OCI-LY3 (cell line): ENCODE results near the gene PAX1.

Experiments
- H2AFZ ChIP-seq: fragments of 200-600, 300-600 bp; shearing (Covaris generic); 2 replicates; pipeline ENCODE4 v1.6.0; 2014; ENCODE audit warnings: antibody characterized with exemption, low read depth, low read length
- H3K27ac ChIP-seq: fragments of 200-600, 300-600 bp; sonication (generic); 2 replicates; pipeline ENCODE4 v1.5.1; 2014; ENCODE audit warnings: mild to moderate bottlenecking, low read length, moderate library complexity, mixed read lengths
- H3K27me3 ChIP-seq: fragments of 200-600, 300-600 bp; sonication (generic); 2 replicates; pipeline ENCODE4 v1.6.1; 2014; ENCODE audit warnings: low read depth, low read length, mixed read lengths
- H3K36me3 ChIP-seq: fragments of 200-600, 300-600 bp; sonication (generic); replicated peaks from 2 replicates; pipeline ENCODE3; 2014; ENCODE audit warnings: low read depth, low read length, mixed read lengths
- H3K4me1 ChIP-seq: fragments of 300-600, 200-600 bp; sonication (generic); 2 replicates; pipeline ENCODE4 v1.6.1; 2014; ENCODE audit warnings: low read length, mixed read lengths
- H3K4me2 ChIP-seq: fragments of 200-600, 300-600 bp; sonication (generic); 2 replicates; pipeline ENCODE4 v1.6.1; 2014; ENCODE audit warnings: low read length, mixed read lengths
- H3K4me3 ChIP-seq: fragments of 300-600, 200-600 bp; sonication (generic); 2 replicates; pipeline ENCODE4 v1.5.1; 2014; ENCODE audit warnings: antibody characterized with exemption, mild to moderate bottlenecking, low read length, moderate library complexity
- H3K79me2 ChIP-seq: fragments of 300-600, 200-600 bp; shearing (Covaris generic); 2 replicates; pipeline ENCODE4 v1.6.1; 2014; ENCODE audit warnings: mild to moderate bottlenecking, low read length, mixed read lengths
- H3K9ac ChIP-seq: fragments of 300-600, 200-600 bp; shearing (Covaris generic); 2 replicates; pipeline ENCODE4 v1.6.0; 2014; ENCODE audit warnings: mild to moderate bottlenecking, low read length, moderate library complexity
- H3K9me3 ChIP-seq: fragments of 200-600, 300-600 bp; shearing (Covaris generic); 2 replicates; pipeline ENCODE4 v1.6.1; 2014; ENCODE audit warnings: low read length, mixed read lengths; ENCODE audit not compliant: insufficient read depth
- H4K20me1 ChIP-seq: fragments of 200-600, 300-600 bp; sonication (generic); 2 replicates; pipeline ENCODE4 v1.6.1; 2016; ENCODE audit warnings: low read length, mixed read lengths; ENCODE audit not compliant: insufficient read depth
- CTCF ChIP-seq: fragments of 200-600, 300-600 bp; sonication (generic); IDR thresholded peaks from 2 replicates; pipeline ENCODE4 v1.5.1; 2014; ENCODE audit warnings: antibody characterized with exemption, low read length, low read depth
- EZH2phosphoT487 ChIP-seq: fragments of 200-600 bp; shearing (Covaris generic); IDR thresholded peaks from 2 replicates; pipeline ENCODE4 v1.6.1; 2018; ENCODE audit warnings: antibody characterized with exemption, mixed run types, low read depth

Gene PAX1

GRCh38 chr20:21710341-21710740 lies 4.9 kb downstream of the PAX1 start:
- TF ChIP-seq EZH2phosphoT487 = no peak
- TF ChIP-seq CTCF = no peak
- H3K27me3 ChIP-seq = peaks cover 2% of the 10 kb centered on the region; the same call in 1 of the 2 replicates

GRCh38 chr20:21710863-21711431 lies 5.5 kb downstream of the PAX1 start:
- no peak for TF ChIP-seq CTCF
- TF ChIP-seq EZH2phosphoT487 = no peak
- peaks cover 8% of the 10 kb centered on the region; the same call in 1 of the 2 replicates for H3K27me3 ChIP-seq
- no peak overlapping the region for H2AFZ ChIP-seq
- H3K9me3 ChIP-seq = no peaks in the 10 kb centered on the region
- no peak overlapping the region for H3K4me2 ChIP-seq
- H3K36me3 ChIP-seq = no peaks in the 10 kb centered on the region
- no peak overlapping the region for H3K9ac ChIP-seq
- no peaks in the 10 kb centered on the region for H3K79me2 ChIP-seq
- no peaks in the 10 kb centered on the region for H4K20me1 ChIP-seq
- no peak overlapping the region for H3K27ac ChIP-seq
- H3K4me1 ChIP-seq = no peaks in the 10 kb centered on the region
- no peak overlapping the region for H3K4me3 ChIP-seq

More at GRCh38 chr20:21710341-21710740, 4.9 kb downstream of the PAX1 start:
- Histone ChIP-seq H4K20me1 (no peaks in the 10 kb centered on the region), H3K36me3 (no peaks in the 10 kb centered on the region), H2AFZ (no peak overlapping the region), H3K27ac (no peak overlapping the region), H3K4me1 (no peaks in the 10 kb centered on the region), H3K4me3 (no peak overlapping the region), H3K9me3 (no peaks in the 10 kb centered on the region), H3K9ac (no peak overlapping the region), H3K79me2 (no peaks in the 10 kb centered on the region), H3K4me2 (no peak overlapping the region)

GRCh38 chr20:21712443-21713059 lies 7.1 kb downstream of the PAX1 start:
- H2AFZ ChIP-seq = no peak overlapping the region
- no peaks in the 10 kb centered on the region for H3K36me3 ChIP-seq
- H4K20me1 ChIP-seq = no peaks in the 10 kb centered on the region
- H3K9ac ChIP-seq = no peak overlapping the region
- H3K4me3 ChIP-seq = no peak overlapping the region
- H3K79me2 ChIP-seq = no peaks in the 10 kb centered on the region
- H3K27ac ChIP-seq = no peak overlapping the region
- peaks cover 21% of the 10 kb centered on the region for H3K27me3 ChIP-seq
- H3K9me3 ChIP-seq = no peaks in the 10 kb centered on the region
- no peak overlapping the region for H3K4me2 ChIP-seq
- no peaks in the 10 kb centered on the region for H3K4me1 ChIP-seq
- TF ChIP-seq EZH2phosphoT487 (no peak), CTCF (no peak)

- H3K27me3 ChIP-seq = peaks cover 30% of the 10 kb centered on the region
- no peaks in the 10 kb centered on the region for H3K79me2 ChIP-seq
- no peaks in the 10 kb centered on the region for H3K36me3 ChIP-seq
- no peak overlapping the region for H3K4me2 ChIP-seq
- H3K4me1 ChIP-seq = no peaks in the 10 kb centered on the region
- TF ChIP-seq CTCF = no peak
- TF ChIP-seq EZH2phosphoT487 = no peak
- H4K20me1 ChIP-seq = no peaks in the 10 kb centered on the region
- H3K9me3 ChIP-seq = no peaks in the 10 kb centered on the region
- H3K27ac ChIP-seq = no peak overlapping the region
- H3K9ac ChIP-seq = no peak overlapping the region
- H2AFZ ChIP-seq = no peak overlapping the region
- H3K4me3 ChIP-seq = no peak overlapping the region
Observed at GRCh38 chr20:21713470-21713869, 8.0 kb downstream of the PAX1 start.
